GM12878 (cell line): ENCODE data around the gene TMBIM1. TPM values are rescaled to one million over a fixed set of nuclear protein-coding genes. Genes with fewer than 3 reads are reported as not detected.

ENCODE experiments used
- ATAC-seq: fragments of 200-7000 bp; cut with Tn5 transposase; 3 replicates; pipeline ENCODE4 v1.9.1; 2020; ENCODE audit warnings: mild to moderate bottlenecking, moderate library complexity
- BruUV-seq: library from RNA; stranded (reverse); fragments of 400-500 nt; replicated peaks from 2 replicates; lab custom pipeline; 2021; lab: Mats Ljungman, UMichigan
- CTCF ChIA-PET: fragments of 300-600 bp; sonication (Branson Sonifier 250); formaldehyde crosslinking; extraction: SDS; loops from one replicate; lab custom pipeline; 2021; ENCODE audit warnings: inconsistent platforms; lab: Yijun Ruan, JAX
- POLR2A ChIA-PET: fragments of 350-600 bp; formaldehyde crosslinking; extraction: SDS; loops from one replicate; lab custom pipeline; 2021; ENCODE audit warnings: inconsistent platforms; lab: Charles Lee
- RAD21 ChIA-PET: fragments of 300-600 bp; sonication (Branson Sonifier 250); formaldehyde crosslinking; loops from one replicate; lab custom pipeline; 2023; ENCODE audit warnings: antibody characterized with exemption; ENCODE audit not compliant: unreplicated experiment; lab: Charles Lee
- SMC1A ChIA-PET: fragments of 300-600 bp; sonication (Branson Sonifier 250); formaldehyde crosslinking; loops from one replicate; lab custom pipeline; 2023; ENCODE audit not compliant: unreplicated experiment, uncharacterized antibody; lab: Charles Lee
- DNase-seq: peaks from one replicate; pipeline ENCODE4 v3.0.0-alpha.2; 2011; ENCODE audit warnings: low read depth, low spot score
- FAIRE-seq: peaks from 3 replicates; lab custom pipeline; 2011; peaks lifted over from hg19 to GRCh38; lab: Jason Lieb, UNC
- H2AFZ ChIP-seq: 2 replicates; pipeline ENCODE4 v1.6.0; 2011; ENCODE audit warnings: low read depth, low read length, control low read depth; ENCODE audit not compliant: control insufficient read depth
- H3K27ac ChIP-seq: 2 replicates; pipeline ENCODE4 v1.5.1; 2011; ENCODE audit warnings: control low read depth; ENCODE audit not compliant: control insufficient read depth, insufficient read depth
- H3K27me3 ChIP-seq, 2 experiments: replicated peaks in 1 of 2; 2 replicates each; pipeline versions ENCODE4 v1.6.0 to v1.6.1; 2011; ENCODE audit warnings: low read length in 1 of 2; ENCODE audit not compliant: control insufficient read depth in 2 of 2, insufficient read depth in 2 of 2
- H3K36me3 ChIP-seq, 2 experiments: 2 replicates each; pipeline ENCODE4 v1.5.1; 2011; ENCODE audit warnings: low read length in 1 of 2; ENCODE audit not compliant: control insufficient read depth in 2 of 2, insufficient read depth in 2 of 2
- H3K4me1 ChIP-seq: 2 replicates; pipeline ENCODE4 v1.6.1; 2011; ENCODE audit warnings: mild to moderate bottlenecking, low read length, moderate library complexity, mixed read lengths; ENCODE audit not compliant: control insufficient read depth, insufficient read depth
- H3K4me2 ChIP-seq: 2 replicates; pipeline ENCODE4 v1.6.0; 2011; ENCODE audit warnings: control low read depth; ENCODE audit not compliant: control insufficient read depth, insufficient read depth
- H3K4me3 ChIP-seq: fragments of 200-600 bp; sonication (generic); 2 replicates; pipeline ENCODE4 v1.5.1; 2016
- H3K79me2 ChIP-seq: 2 replicates; pipeline ENCODE4 v1.6.0; 2011; ENCODE audit warnings: low read length; ENCODE audit not compliant: control insufficient read depth, insufficient read depth
- H3K9ac ChIP-seq: 2 replicates; pipeline ENCODE4 v1.8.0; 2011; ENCODE audit warnings: low read length, control low read depth, mixed read lengths; ENCODE audit not compliant: control insufficient read depth, insufficient read depth
- H3K9me3 ChIP-seq: replicated peaks from 3 replicates; pipeline ENCODE4 v1.5.1; 2011; ENCODE audit warnings: mild to moderate bottlenecking, low read length; ENCODE audit not compliant: control insufficient read depth, insufficient read depth
- H4K20me1 ChIP-seq: 2 replicates; pipeline ENCODE4 v1.6.0; 2011; ENCODE audit not compliant: control insufficient read depth, insufficient read depth
- CEBPB ChIP-seq, 2 experiments: fragments of 150-350 bp in 1 of 2; IDR thresholded peaks; 2 replicates each; pipeline ENCODE4 v1.6.1; 2012 to 2014; ENCODE audit warnings: low read depth in 2 of 2, low read length in 2 of 2, borderline replicate concordance in 1 of 2, inconsistent platforms in 1 of 2
- JUND ChIP-seq: IDR thresholded peaks from 2 replicates; pipeline ENCODE4 v1.6.1; 2012; ENCODE audit warnings: low read depth, mild to moderate bottlenecking, low read length, improper control_type of control experiment, moderate library complexity
- KDM1A ChIP-seq: fragments of 200-600 bp; sonication (generic); IDR thresholded peaks from 2 replicates; pipeline ENCODE4 v1.6.1; 2016; ENCODE audit warnings: borderline replicate concordance
- KLF5 ChIP-seq: fragments of 450-650 bp; IDR thresholded peaks from 2 replicates; pipeline ENCODE4 v1.6.1; 2014; ENCODE audit warnings: mild to moderate bottlenecking; ENCODE audit not compliant: partially characterized antibody
- MTA2 ChIP-seq: fragments of 450-650 bp; IDR thresholded peaks from 2 replicates; pipeline ENCODE4 v1.6.1; 2016; ENCODE audit warnings: low read depth, mild to moderate bottlenecking, moderate library complexity
- MXI1 ChIP-seq: fragments of 150-350 bp; IDR thresholded peaks from 2 replicates; pipeline ENCODE4 v1.6.1; 2011; ENCODE audit warnings: low read depth, mild to moderate bottlenecking, inconsistent platforms, low read length, improper control_type of control experiment
- NR2F1 ChIP-seq: fragments of 450-650 bp; conservative IDR thresholded peaks from 2 replicates; pipeline ENCODE4 v1.6.1; 2017; ENCODE audit warnings: mild to moderate bottlenecking
- RAD21 ChIP-seq: IDR thresholded peaks from 2 replicates; pipeline ENCODE4 v1.6.1; 2011; ENCODE audit warnings: mild to moderate bottlenecking, low read depth, low read length, moderate library complexity; ENCODE audit not compliant: insufficient read depth
- RCOR1 ChIP-seq: conservative IDR thresholded peaks from 2 replicates; pipeline ENCODE4 v1.6.1; 2012; ENCODE audit warnings: low read depth, low read length, improper control_type of control experiment
- TBL1XR1 ChIP-seq: IDR thresholded peaks from 2 replicates; pipeline ENCODE4 v1.6.1; 2012; ENCODE audit warnings: low read depth, low read length, improper control_type of control experiment
- TCF7 ChIP-seq: IDR thresholded peaks from 2 replicates; pipeline ENCODE4 v1.6.1; 2014; ENCODE audit warnings: antibody characterized with exemption, borderline replicate concordance
- ZZZ3 ChIP-seq: IDR thresholded peaks from 2 replicates; pipeline ENCODE4 v1.6.1; 2011; ENCODE audit warnings: low read depth; ENCODE audit not compliant: control insufficient read depth, insufficient read length
- WGBS: methylation state at CpG from one replicate; pipeline ENCODE4 v1.1.6; 2016; ENCODE audit warnings: low lambda C conversion rate; ENCODE audit not compliant: insufficient replicate concordance, insufficient coverage; ENCODE audit errors: missing lambda C conversion rate; 5-methylcytosine and 5-hydroxymethylcytosine counted together
- in situ Hi-C: fragments of 300-500 bp; cut with MboI; formaldehyde crosslinking; loops from 9 replicates; pipeline ENCODE4 v1.14.3; 2018; ENCODE audit warnings: mixed read lengths
- intact Hi-C: fragments of 100-400 bp; cut with micrococcal nuclease; formaldehyde crosslinking; loops from one replicate; pipeline ENCODE4 v1.14.2; 2022; ENCODE audit not compliant: unreplicated experiment
- polyA plus RNA-seq, 11 experiments: library from polyadenylated mRNA; depleted of rRNA in 4 of 11; unstranded in 6 of 11; stranded (reverse) in 5 of 11; fragments of >200 nt; fragmentation: Nextera tagmentation in 4 of 11; fragmentation: Illumina TruSeq in 1 of 11; extraction: Ambion mirVana in 4 of 11; extraction: Trizol in 1 of 11; gene quantifications; 1 replicate in 1 of 11; 2 replicates in 10 of 11; pipeline versions ENCODE4 v1.2.1 to v1.2.3, GENCODE V29; 2011 to 2016; ENCODE audit warnings: inconsistent platforms in 2 of 11, missing spikeins in 2 of 11, low read depth in 1 of 11
- total RNA-seq, 4 experiments: library from RNA; depleted of rRNA in 3 of 4; stranded (reverse); fragments of >200 nt in 3 of 4; fragmentation: Illumina TruSeq in 1 of 4; extraction: Trizol in 1 of 4; gene quantifications; 2 replicates each; pipeline versions ENCODE4 v1.2.1 to v1.2.3, GENCODE V29; 2013 to 2021
- TF ChIP-seq, protein P1 (sequence below): fragments of 450-650 bp; IDR thresholded peaks from 2 replicates; pipeline ENCODE4 v1.6.1; 2017; ENCODE audit warnings: mild to moderate bottlenecking, low read depth, inconsistent platforms; ENCODE audit not compliant: poor library complexity, severe bottlenecking
- TF ChIP-seq, protein P2 (sequence below): IDR thresholded peaks from 2 replicates; pipeline ENCODE4 v1.6.1; 2012; ENCODE audit warnings: mild to moderate bottlenecking, low read depth, low read length
- TF ChIP-seq, protein P3 (sequence below): fragments of 450-650 bp; IDR thresholded peaks from 2 replicates; pipeline ENCODE4 v1.6.1; 2017; ENCODE audit warnings: antibody characterized with exemption, mild to moderate bottlenecking, moderate library complexity

The TMBIM1 gene
- total and polyA plus RNA-seq, 10 of the 15 experiments (the other 5 are each of a cell fraction or from before 2014, with no cell fraction given) = 6.1 to 38.3 (median 26.2) TPM

DNA sequence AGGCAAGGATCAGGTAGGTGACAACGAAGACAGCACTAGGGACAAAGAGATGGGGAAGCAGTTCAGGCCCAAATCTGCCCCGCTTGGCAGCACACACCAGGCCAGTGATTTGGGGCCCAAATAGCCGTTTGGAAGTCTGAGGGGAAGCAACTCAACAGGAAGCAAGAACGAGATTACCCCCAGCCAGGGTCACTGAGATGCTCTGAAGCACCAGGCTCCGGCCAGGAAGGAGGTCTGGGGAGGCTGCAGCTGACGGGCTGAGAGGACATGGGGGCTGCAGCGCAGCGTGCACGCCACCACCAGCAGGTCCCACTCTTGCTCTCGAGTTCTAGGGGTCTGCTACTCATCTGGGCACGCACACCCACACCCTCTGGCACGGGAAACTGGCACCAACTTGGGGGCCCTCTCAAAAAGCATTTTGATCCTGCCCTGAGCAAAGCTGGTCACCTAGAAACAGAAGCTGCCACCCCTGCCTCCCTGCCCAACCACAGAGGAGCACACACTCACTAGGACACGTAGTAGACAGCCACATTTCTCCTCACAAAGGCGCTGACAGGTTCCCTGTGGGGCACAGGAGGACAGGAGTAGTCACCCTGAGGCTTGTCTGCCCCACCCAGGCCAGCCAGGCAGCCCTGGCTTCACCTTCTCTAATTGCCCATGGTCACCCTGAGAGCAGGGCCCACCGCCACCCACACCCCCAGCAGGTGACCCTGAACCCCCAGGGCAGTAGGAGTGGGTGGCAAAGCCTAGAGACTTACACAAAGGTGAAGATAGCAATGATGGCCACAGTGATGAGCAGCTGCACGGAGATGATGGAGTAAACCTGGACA is 13.6 kb downstream of the TMBIM1 start:
- H3K27ac ChIP-seq = no peak overlapping the region
- intact Hi-C loops = no loop called here
- no peak for TF ChIP-seq MXI1
- no peak for TF ChIP-seq JUND
- TF ChIP-seq MTA2 = no peak
- TF ChIP-seq TBL1XR1 = no peak
- no peak for TF ChIP-seq RAD21
- TF ChIP-seq, protein P1, sequence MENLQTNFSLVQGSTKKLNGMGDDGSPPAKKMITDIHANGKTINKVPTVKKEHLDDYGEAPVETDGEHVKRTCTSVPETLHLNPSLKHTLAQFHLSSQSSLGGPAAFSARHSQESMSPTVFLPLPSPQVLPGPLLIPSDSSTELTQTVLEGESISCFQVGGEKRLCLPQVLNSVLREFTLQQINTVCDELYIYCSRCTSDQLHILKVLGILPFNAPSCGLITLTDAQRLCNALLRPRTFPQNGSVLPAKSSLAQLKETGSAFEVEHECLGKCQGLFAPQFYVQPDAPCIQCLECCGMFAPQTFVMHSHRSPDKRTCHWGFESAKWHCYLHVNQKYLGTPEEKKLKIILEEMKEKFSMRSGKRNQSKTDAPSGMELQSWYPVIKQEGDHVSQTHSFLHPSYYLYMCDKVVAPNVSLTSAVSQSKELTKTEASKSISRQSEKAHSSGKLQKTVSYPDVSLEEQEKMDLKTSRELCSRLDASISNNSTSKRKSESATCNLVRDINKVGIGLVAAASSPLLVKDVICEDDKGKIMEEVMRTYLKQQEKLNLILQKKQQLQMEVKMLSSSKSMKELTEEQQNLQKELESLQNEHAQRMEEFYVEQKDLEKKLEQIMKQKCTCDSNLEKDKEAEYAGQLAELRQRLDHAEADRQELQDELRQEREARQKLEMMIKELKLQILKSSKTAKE = no peak
- TF ChIP-seq TCF7 = no peak
- TF ChIP-seq NR2F1 = no peak
- TF ChIP-seq, protein P2, sequence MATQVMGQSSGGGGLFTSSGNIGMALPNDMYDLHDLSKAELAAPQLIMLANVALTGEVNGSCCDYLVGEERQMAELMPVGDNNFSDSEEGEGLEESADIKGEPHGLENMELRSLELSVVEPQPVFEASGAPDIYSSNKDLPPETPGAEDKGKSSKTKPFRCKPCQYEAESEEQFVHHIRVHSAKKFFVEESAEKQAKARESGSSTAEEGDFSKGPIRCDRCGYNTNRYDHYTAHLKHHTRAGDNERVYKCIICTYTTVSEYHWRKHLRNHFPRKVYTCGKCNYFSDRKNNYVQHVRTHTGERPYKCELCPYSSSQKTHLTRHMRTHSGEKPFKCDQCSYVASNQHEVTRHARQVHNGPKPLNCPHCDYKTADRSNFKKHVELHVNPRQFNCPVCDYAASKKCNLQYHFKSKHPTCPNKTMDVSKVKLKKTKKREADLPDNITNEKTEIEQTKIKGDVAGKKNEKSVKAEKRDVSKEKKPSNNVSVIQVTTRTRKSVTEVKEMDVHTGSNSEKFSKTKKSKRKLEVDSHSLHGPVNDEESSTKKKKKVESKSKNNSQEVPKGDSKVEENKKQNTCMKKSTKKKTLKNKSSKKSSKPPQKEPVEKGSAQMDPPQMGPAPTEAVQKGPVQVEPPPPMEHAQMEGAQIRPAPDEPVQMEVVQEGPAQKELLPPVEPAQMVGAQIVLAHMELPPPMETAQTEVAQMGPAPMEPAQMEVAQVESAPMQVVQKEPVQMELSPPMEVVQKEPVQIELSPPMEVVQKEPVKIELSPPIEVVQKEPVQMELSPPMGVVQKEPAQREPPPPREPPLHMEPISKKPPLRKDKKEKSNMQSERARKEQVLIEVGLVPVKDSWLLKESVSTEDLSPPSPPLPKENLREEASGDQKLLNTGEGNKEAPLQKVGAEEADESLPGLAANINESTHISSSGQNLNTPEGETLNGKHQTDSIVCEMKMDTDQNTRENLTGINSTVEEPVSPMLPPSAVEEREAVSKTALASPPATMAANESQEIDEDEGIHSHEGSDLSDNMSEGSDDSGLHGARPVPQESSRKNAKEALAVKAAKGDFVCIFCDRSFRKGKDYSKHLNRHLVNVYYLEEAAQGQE = no peak
- no peak for TF ChIP-seq CEBPB (IDR thresholded peaks at IDR 0.05; ENCODE audit: borderline replicate concordance in 1 of 2, low read depth in 2 of 2, low read length in 2 of 2)
- no peak for TF ChIP-seq ZZZ3
- TF ChIP-seq, protein P3, sequence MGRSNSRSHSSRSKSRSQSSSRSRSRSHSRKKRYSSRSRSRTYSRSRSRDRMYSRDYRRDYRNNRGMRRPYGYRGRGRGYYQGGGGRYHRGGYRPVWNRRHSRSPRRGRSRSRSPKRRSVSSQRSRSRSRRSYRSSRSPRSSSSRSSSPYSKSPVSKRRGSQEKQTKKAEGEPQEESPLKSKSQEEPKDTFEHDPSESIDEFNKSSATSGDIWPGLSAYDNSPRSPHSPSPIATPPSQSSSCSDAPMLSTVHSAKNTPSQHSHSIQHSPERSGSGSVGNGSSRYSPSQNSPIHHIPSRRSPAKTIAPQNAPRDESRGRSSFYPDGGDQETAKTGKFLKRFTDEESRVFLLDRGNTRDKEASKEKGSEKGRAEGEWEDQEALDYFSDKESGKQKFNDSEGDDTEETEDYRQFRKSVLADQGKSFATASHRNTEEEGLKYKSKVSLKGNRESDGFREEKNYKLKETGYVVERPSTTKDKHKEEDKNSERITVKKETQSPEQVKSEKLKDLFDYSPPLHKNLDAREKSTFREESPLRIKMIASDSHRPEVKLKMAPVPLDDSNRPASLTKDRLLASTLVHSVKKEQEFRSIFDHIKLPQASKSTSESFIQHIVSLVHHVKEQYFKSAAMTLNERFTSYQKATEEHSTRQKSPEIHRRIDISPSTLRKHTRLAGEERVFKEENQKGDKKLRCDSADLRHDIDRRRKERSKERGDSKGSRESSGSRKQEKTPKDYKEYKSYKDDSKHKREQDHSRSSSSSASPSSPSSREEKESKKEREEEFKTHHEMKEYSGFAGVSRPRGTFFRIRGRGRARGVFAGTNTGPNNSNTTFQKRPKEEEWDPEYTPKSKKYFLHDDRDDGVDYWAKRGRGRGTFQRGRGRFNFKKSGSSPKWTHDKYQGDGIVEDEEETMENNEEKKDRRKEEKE = no peak
- TF ChIP-seq RCOR1 = no peak
- TF ChIP-seq KDM1A = no peak
- TF ChIP-seq KLF5 = no peak

More for the DNA sequence above, 13.6 kb downstream of the TMBIM1 start:
- ChIA-PET CTCF (no interaction called here), POLR2A (no interaction called here), RAD21 (no interaction called here), SMC1A (no interaction called here)
- 77% methylated on average over 16 of the region's 16 CpGs for WGBS
- Histone ChIP-seq H4K20me1 (no peaks in the 10 kb centered on the region), H3K9ac (no peak overlapping the region), H3K9me3 (no peaks in the 10 kb centered on the region), H2AFZ (no peak overlapping the region), H3K4me2 (no peak overlapping the region), H3K79me2 (no peaks in the 10 kb centered on the region; the same call in 1 of the 2 replicates), H3K4me1 (no peaks in the 10 kb centered on the region; the same call in 1 of the 2 replicates), H3K4me3 (no peak overlapping the region), H3K27me3 (no peaks in the 10 kb centered on the region), H3K36me3 (peaks cover 27 to 31% of the 10 kb centered on the region in 2 experiments)
- FAIRE-seq = no peak
- ATAC-seq = no peak
- DNase-seq = no peak
- no TSS peak for BruUV-seq
- in situ Hi-C loops = loop anchor here (25.0 kb wide), 1 partner anchor 109 kb away; the partner anchor contains the start of genes CTDSP1 and SLC11A1
